NCI-H82 treated with DMSO at 0.1 percent for 48 hours (cell line): ENCODE results near the gene SMTNL1.
A peak's percentile ranks its signal among the peaks of the same experiment; 100 is the strongest.
"Not testable (repeated sequence)": the region's sequence is repeated elsewhere in the genome, so short reads cannot be mapped to it uniquely, and the experiment has no call there.

Source experiments
- DNase-seq: peaks from one replicate; lab custom pipeline; 2025; ENCODE audit not compliant: unreplicated experiment; lab: John Stamatoyannopoulos, UW

Gene SMTNL1

DNA sequence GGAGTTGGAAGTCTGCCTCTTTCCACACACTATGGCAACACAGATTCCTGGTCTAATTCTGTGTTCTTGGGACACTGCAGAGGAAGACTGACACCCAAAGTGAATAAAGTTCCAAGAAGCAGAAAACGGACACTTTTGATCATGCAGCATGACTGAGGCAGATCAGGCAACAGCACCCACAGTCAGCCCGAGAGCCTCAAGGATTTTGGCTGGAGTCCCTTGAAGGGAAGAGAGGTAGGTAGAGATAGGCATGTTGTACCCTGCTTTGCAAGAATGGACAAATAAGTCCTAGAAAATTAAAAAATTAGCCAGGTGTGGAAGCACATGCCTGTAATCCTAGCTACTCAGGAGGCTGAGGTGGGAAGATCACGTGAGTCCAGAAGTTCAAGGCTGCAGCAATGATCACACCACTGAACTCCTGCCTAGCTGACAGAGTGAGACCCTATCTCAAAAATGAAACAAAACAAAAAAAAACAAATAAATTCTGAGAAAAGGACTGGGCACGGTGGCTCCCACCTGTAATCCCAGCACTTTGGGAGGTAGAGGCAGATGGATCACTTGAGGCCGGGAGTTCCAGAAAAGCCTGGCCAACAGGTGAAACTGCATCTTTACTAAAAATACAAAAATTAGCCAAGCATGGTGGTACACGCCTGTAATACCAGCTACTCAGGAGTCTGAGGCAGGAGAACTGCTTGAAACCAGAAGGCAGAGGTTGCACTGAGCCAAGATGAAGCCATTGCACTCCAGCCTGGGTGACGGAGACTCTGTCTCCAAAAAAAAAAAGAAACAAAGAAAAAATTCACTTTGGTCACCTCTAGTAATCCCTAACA lies 28.8 kb upstream of the SMTNL1 start:
- DNase-seq, result no peak

DNA sequence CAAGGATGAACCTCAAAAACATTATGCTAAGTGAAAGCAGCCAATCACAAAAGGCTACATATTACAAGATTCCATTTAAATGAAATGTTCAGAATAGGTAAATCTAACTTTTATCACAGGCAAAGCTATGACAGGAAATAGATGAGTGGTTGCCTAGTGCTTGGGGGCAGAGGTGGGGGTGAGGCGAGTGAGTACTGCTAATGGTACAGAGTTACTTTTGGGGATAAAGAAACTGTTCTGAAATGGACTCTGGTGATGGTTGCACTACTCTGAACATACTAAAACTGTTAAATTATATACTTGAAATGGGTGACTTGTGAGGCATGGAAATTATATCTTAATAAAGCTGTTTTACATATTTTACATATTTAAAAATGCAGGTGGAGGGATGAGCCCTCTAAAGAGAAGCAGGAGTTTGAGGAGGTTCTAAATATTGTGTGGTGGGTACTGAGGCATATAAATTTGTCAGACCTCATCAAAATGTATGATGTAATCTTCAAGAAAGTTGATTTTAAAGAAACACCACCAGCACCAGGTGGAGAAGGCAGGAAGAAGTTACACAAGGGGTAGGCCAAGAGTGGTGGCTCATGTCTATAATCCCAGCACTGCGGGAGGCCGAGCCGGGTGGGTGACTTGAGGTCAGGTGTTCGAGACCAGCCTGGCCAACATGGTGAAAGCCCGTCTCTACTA lies 25.5 kb upstream of the SMTNL1 start:
- no peak for DNase-seq

DNA sequence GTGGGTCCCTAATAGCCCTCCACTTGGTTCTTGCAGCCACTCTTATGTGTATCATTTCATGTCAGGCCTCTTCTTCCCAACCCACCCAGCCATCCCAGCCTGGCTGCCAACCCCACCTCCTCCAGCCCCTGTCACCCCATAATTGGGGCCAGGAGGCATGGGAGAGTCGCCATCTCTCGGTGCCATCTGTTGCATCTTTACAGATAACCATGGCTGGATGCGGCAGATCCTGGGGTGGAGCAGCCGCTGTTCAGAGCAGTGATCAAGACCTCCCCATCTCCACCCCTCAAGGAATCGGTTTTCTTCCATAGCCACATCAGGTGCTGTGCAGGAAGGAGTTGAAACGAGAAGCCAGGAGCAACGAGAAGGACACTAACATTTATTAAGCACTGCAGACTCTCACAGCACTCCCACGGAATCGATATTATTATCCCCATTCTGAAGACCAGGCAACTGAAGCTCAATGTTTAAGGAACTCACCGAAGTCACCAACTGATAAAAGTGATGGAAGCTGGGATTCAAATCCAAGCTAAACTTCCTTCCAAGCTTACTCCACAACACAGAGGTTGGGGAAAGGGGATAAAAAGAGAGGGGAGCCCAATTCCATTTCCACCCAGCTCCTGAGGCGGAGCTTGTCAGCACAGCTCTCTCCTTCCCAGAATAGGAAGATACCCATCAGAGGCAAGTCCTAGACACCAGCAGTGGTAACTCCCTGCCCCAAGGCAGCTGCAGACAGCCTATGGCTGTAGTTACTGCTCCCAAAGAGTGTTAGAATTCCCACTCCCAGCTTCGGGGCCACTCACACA lies 24.5 kb upstream of the SMTNL1 start:
- no peak for DNase-seq

DNA sequence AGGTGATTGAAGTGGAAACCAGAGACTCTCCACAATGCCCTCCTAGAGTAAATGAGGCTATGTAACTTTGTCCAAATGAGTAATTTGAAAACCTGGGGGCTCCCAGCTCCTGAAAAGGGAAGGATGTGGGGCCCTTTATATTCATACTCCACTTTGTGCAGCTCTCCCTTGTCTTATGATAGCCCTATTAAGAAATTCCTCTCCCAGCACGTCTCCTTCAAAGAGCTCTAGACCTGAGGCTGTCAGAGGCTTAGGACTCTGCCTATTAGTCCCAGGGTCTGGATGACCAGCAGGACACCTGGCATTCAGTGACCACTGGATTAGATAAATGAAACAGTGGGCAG lies 24.0 kb upstream of the SMTNL1 start:
- no peak for DNase-seq

DNA sequence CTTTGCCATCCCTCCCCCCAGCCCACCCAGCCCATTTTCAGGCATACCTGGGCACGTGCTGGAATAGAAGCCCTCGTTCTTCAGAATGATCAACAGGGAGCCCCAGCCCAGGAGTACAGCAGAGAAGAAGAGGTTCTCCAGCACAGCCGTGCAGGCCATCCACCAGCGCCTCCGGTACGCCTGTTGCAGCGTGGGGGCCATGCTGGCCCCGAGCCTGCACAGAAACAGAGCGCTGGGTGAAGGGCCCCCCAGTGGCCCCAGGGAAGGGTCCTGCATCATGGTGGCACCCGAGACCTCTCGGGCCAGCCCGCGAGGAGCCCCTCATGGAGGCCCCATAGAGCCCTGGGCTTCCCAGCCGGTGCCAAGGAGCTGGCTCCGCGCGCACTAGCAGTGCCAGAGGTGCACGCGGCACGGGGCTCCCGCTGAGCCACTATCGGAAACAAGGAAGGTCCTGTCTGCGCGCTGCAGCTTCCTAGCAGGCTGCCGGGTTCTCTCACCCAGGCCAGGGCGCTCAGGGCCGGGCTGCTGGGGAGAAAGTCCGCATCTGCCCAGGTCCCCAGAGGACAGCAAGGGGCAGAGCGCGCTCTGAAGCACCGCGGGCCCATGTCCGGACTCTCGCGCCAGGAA lies 23.4 kb upstream of the SMTNL1 start:
- DNase-seq, result no peak

DNA sequence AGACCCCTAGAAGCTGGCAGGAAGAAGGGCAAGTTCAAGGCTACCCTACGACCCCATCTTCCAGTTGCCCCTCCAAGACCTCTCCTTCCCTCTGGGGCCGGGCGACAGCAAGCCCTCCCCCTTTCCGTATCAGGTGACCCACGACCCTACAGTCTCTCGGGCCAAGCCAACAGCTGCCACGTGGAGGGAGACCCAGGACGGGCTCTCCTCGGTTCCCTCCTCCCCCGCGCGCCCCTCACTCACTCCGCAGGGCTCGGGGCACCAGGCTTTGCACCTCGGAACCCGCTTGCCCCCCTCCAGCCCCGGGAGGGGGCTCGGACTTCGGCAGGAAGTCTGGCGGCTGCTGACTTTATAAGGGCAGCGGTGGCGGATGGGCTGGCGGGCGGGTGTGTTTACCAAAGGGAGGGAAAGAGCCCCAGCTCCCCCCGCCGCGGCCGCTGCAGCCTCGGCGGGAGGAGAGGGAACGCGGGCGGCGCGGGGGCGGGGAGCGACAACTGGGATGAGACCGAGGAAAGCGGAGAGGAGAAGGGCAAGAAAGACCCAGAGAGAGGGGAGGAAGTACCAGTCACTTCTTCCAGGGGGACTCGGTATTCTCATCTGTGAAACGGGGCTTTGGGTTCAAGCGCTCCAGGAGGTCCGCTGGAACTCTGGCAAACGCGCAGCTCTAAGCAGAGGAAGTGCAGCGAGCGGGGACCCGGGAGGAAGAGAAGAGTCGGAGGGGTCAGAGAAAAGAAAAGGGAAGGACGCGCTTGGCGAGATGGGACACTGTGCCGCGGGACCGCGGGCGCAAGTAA lies 22.7 kb upstream of the SMTNL1 start:
- peak; percentile 3 for DNase-seq

DNA sequence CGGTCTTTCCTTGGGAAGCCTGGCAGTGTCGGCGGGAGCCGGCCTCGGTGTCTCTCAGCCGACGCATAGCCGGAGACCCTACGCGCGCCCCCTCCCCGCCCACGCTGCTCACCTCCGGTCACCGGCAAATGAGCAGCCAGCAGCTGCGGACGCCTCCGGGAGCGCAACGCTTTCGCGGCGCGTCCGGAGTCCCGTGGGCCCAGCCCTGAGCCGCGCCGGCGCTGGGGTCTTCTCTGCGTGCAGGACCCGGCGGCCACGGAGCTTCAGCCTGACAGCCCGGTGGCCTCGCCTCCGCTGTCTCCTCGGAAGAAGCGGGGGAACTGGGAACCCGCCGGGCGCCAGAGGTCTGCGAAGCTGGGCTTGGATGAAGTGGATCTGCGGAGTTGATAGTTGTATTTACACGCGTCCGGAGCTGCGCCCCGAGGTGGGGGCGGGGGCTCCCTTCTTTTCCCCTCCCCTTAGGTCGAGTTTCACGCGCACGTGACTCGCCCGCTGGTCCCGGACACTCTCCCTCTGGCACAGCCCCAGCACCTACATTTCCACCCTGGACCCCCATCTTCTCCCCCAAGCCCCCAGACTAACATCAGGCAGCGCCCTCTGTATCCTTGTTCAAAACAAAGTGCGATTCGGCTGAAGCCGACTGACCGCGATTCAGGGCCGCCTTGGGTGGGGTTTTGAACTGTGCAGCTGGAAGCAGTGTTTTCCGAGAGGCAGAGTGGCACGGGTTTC lies 21.9 kb upstream of the SMTNL1 start, which contains the start of gene SLC43A1:
SLC43A1 (minus strand) TSS at position 371 of the 729 bp plus-strand sequence. CDS start 1,591 bp downstream, outside the sequence.
- DNase-seq, result no peak

DNA sequence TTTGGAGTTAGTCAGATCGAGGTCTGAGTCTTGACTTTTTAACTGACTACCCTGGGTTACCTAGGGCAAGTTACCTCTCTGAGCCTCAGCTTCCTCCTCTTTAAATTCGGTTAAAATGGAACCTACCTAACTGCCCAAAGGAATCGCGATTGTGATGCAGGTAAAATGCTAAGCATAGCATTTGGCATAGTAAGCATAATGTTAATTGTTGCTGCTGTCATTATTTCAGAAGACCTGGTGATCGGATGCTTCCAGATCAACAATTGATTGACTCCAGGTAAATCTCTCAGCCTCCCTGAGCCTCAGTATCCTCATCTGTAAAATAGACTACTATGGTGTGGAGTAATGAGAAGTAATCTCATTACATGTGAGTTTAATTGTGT lies 21.3 kb upstream of the SMTNL1 start:
- no peak for DNase-seq

DNA sequence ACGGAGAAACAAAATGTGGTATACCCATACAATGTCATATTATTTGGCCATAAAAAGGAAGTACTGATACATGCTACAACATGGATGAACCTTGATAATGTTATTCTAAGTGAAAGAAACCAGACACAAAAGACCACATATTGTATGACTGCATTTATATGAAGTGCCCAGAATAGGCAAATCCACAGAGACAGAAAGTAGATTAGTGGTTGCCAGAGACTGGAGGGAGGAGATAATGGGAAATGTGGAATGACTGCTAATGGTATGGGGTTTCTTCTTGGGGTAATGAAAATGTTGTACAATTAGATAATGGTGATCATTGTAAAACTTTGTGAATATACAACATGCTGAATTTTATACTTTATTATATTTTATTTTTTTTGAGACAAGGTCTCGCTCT lies 16.3 kb upstream of the SMTNL1 start:
- no peak for DNase-seq

DNA sequence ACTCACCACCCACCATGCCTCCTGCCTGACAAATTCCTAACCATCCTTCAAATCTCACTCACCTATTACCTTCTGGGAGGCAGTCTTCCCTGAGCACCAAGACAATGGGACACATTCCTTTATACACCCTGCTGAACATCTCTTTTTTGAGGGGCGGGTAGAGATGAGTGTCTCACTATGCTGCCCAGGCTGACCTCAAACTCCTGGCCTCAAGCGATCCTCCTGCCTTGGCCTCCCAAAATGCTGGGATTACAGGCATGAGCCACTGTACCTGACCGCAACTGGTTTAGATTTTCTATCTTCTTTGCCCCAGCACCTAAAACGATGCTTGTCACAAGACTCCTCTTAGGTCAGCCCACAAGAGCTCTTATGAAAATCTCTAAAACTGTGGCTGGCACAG lies 14.0 kb upstream of the SMTNL1 start:
- no peak for DNase-seq

DNA sequence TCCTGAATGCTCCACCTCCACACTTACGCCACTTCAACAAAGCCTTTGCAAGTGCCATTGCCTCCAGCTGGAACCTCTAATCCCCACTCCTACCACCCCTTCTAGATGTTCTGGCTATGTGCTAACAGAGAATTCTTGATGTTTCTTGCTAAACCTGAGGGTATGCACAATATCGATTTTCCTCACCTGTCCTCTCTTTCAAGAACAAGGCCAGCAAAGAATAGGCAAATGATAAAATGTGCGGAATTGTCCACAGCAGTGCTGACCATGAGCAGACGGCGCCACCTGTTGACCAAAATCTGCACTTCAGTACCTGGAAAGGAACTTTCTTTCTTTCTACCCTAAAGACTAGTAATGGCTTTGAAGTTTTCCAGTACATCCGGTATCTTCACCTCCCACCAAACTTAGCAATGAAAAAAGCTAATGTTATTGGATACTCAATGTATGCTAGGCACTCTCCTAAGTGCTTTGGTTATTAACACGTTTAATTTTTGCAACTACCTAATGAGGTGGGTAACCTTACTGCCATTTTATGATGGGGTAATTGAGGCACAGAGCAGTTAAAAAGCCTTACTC lies 10.3 kb upstream of the SMTNL1 start:
- peak; percentile 50 for DNase-seq

DNA sequence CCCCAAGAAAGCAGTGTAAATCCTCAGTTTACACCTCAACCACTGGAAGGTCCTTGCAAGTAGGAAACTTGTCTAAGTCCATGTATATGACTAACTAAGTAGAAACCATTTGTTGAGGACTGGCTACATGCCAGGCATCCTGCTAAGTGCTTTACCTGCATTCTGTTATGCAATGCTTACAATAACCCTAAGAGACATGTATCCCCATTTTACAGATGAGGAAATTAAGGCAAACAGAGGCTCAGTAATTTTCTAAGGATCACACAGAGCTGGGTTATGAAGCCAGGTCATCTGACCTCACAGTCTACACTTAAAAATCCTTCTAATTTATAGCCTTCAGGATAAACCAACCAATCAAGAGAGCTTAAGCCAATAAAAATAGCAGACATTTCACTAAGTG lies 8.4 kb upstream of the SMTNL1 start:
- DNase-seq, result no peak

DNA sequence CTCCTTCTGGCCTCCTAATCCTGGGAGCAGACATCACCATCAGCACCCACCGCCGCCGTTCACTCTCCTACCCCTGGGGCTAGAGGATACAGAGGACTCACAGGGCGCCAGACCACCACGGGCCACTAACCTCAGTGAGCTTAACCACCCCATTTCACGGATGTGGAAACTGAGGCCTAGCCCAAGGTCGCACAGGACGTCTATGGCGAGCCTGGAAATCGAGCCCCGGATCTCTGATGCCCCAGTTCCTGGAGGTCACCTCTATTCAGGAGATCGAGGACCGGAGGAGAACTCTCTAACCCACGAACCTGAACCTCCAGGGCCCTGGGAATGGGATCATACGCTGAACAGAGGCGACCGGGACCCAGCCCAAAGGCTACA lies 7.2 kb upstream of the SMTNL1 start:
- no peak for DNase-seq

DNA sequence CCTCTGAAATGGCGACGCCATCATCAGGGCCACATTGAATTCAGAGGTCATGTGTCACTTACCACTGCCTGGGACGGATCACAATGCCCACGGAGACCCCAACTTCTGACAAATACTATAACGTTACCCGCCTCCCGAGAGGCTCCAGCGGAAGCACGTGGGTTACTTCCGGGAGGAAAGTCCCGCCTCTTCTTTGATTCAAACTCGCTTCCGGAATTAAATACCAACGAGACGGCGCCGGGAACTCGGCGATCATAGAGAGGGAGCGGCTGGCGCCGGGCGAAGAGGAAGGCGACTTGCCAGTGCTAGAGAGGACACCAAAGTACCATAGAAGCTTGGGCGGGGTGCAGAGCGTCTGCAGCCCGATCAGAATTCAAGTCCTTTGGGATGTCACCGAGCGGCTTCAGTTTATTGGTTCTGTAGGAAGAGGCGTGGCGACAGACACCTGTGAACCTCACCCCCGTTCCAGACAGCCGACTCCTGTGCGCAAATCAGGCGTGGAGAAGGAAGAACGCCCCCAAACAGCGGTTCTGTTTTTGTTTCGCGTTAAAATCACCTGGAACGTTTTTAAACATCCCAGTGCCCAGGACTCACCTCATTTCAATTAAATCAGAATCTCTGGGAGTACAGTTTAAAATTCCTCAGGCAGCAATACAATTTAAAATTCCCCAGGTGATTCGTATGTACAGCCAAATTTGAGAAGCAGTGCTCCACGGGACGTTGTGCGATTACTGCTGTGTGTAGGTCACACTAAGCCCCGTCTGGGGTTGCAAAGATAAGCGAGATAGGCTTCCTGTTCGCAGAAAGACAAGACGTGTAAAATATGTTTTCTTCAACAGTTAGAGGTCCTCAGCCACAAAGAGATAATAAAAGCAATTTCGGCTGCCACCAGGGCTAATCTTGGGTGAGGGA lies 6.5 kb upstream of the SMTNL1 start, which contains the start of gene TIMM10:
TIMM10 (minus strand) TSS at position 159 of the 912 bp plus-strand sequence. CDS start 565 bp downstream, outside the sequence.
- peak; percentile 98 for DNase-seq

DNA sequence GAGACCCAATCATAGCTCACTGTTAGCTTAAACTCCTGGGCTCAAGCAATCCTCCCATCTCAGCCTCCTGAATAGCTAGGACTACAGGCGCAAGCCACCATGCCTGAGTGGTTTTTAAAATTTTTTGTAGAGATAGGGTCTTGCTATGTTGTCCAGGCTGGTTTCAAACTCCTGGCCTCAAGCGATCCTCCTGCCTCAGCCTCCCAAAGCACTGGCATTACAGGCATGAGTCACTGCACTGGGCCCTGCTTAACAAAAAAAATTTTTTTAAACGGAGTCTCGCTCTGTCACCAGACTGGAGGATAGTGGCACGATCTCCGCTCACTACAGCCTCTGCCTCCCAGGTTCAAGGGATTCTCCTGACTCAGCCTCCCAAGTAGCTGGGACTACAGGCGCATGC lies 2.9 kb upstream of the SMTNL1 start:
- not testable (repeated sequence) for DNase-seq

DNA sequence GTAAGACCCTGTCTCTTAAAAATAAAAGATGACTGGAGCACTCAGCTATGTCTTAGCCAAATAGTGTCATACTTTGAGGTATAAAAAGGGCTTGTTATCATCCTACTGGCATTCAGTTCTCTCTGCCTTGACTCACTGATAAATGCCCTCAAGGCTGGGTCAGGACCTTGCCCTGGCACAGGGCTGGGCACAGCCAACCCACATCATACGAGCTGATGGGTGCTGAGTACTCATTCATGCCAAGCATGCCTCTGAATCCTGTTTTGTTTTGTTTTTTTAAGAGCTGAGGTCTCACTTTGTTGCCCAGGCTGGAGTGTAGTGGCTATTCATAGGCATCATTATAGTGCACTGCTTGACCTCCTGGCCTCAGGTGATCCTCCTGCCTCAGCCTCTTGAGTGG lies 1.9 kb downstream of the SMTNL1 start:
- DNase-seq, result no peak

DNA sequence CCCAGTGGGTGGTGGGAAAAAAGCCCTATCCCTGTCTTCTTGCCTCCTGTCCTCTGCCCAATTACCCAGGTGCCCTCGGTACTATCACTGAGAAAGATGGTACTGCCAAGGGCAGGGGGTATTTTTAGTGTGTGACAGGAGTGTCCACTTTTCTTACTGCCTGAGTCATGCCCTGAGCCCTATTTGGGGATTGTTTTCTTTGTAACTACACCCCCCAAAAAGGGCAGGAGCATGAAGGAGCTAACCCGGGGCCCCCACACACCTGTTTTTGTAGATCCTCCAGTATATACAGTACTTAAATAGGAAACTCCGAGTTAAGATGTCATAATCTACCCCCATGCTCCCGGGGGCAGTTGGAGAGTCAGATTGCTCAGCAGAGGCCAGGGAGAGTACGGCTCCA lies 3.8 kb downstream of the SMTNL1 start:
- no peak for DNase-seq

DNA sequence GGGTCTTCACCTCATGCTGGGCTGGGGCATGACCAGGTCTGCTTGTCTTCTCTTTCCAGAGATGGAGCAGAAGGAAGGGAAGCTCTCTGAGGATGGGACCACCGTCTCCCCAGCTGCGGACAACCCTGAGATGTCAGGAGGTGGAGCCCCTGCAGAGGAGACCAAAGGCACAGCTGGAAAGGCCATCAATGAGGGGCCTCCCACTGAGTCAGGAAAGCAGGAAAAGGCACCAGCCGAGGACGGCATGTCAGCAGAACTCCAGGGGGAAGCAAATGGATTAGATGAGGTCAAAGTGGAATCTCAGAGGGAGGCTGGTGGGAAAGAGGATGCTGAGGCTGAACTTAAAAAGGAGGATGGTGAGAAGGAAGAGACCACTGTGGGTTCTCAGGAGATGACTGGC lies 5.2 kb downstream of the SMTNL1 start:
- no peak for DNase-seq
